ENCODE data around the gene RARA.
A peak's percentile ranks its signal among the peaks of the same experiment; 100 is the strongest.
"Not testable (repeated sequence)": the region's sequence is repeated elsewhere in the genome, so short reads cannot be mapped to it uniquely, and the experiment has no call there.

RARA gene

GRCh38 chr17:40382251-40382650, 73.3 kb downstream of the RARA start:
- DNase-seq = no peak

- DNase-seq = not testable (repeated sequence)
Measured at GRCh38 chr17:40386555-40386954, 77.6 kb downstream of the RARA start.

GRCh38 chr17:40399185-40399584, 90.2 kb downstream of the RARA start:
- DNase-seq = peak; percentile 60

- DNase-seq = no peak
Measured at GRCh38 chr17:40402668-40403067, 93.7 kb downstream of the RARA start.

- no peak for DNase-seq
Measured at GRCh38 chr17:40404003-40404402, 95.0 kb downstream of the RARA start.
